HCT116 (cell line): ENCODE measurements around the gene PIBF1. TPM values are rescaled to one million over a fixed set of nuclear protein-coding genes. Genes with fewer than 3 reads are reported as not detected.
A peak's percentile ranks its signal among the peaks of the same experiment; 100 is the strongest.

Experiments
- ATAC-seq: fragments of 200-7000 bp; cut with Tn5 transposase; 2 replicates; pipeline ENCODE4 v1.9.1; 2020; ENCODE audit warnings: mild to moderate bottlenecking, moderate library complexity
- BruUV-seq: library from RNA; stranded (reverse); fragments of 400-500 nt; replicated peaks from 2 replicates; lab custom pipeline; 2021; lab: Mats Ljungman, UMichigan
- CTCF ChIA-PET: fragments of 300-600 bp; sonication (Branson Sonifier 250); formaldehyde crosslinking; loops from one replicate; lab custom pipeline; 2021; ENCODE audit warnings: antibody characterized with exemption; lab: Charles Lee
- POLR2A ChIA-PET: fragments of 300-600, 350-600 bp; sonication (Branson Sonifier 250); formaldehyde crosslinking; loops from one replicate; lab custom pipeline; 2021; ENCODE audit warnings: antibody characterized with exemption; lab: Charles Lee
- RAD21 ChIA-PET, 2 experiments: fragments of 300-600 bp; sonication (Branson Sonifier 250); formaldehyde crosslinking; loops; one replicate each; lab custom pipeline; 2023; ENCODE audit warnings: low total read pairs in 2 of 2; ENCODE audit not compliant: uncharacterized antibody in 2 of 2, unreplicated experiment in 2 of 2, low non-redundant PET in 1 of 2; lab: Charles Lee
- DNase-seq: peaks from one replicate; pipeline ENCODE4 v3.0.0-alpha.2; 2010; ENCODE audit warnings: low read depth, low spot score
- H2AFZ ChIP-seq: fragments of 200-600 bp; shearing (Covaris generic), sonication (generic); 2 replicates; pipeline ENCODE4 v1.6.1; 2017; ENCODE audit warnings: low read depth, mixed run types, mixed read lengths, antibody characterized with exemption, low read length; ENCODE audit not compliant: poor library complexity, severe bottlenecking
- H3K27ac ChIP-seq: 2 replicates; pipeline ENCODE4 v1.5.1; 2012; ENCODE audit warnings: low read depth, low read length
- H3K27me3 ChIP-seq: fragments of 200-600 bp; sonication (generic); 2 replicates; pipeline ENCODE4 v1.6.1; 2016; ENCODE audit warnings: mixed run types, low read length, mixed read lengths; ENCODE audit not compliant: insufficient read depth
- H3K36me3 ChIP-seq, 2 experiments: fragments of 200-500 bp in 1 of 2; fragments of 200-600 bp in 1 of 2; sonication (Bioruptor generic) in 1 of 2; sonication (generic) in 1 of 2; 2 replicates each; pipeline versions ENCODE4 v1.5.1 to v1.6.1; 2014 to 2016; ENCODE audit warnings: low read length in 2 of 2, inconsistent platforms in 1 of 2, mixed read lengths in 1 of 2, mixed run types in 1 of 2; ENCODE audit not compliant: insufficient read depth in 2 of 2, control insufficient read depth in 1 of 2
- H3K4me1 ChIP-seq, 2 experiments: fragments of 200-600 bp in 1 of 2; sonication (generic) in 1 of 2; 2 replicates each; pipeline versions ENCODE4 v1.5.1 to v1.6.1; 2012 to 2017; ENCODE audit warnings: low read length in 2 of 2, inconsistent platforms in 1 of 2, mild to moderate bottlenecking in 1 of 2, mixed read lengths in 1 of 2, mixed run types in 1 of 2, moderate library complexity in 1 of 2; ENCODE audit not compliant: insufficient read depth in 2 of 2, control insufficient read depth in 1 of 2
- H3K4me2 ChIP-seq: fragments of 200-600 bp; sonication (generic); 2 replicates; pipeline ENCODE4 v1.6.1; 2017; ENCODE audit warnings: mixed run types, low read length, mixed read lengths
- H3K4me3 ChIP-seq, 2 experiments: fragments of 200-600 bp in 1 of 2; sonication (generic) in 1 of 2; replicated peaks in 1 of 2; 2 replicates each; pipeline ENCODE4 v1.5.1; 2011 to 2016; ENCODE audit warnings: low read length in 2 of 2, control low read depth in 1 of 2, low read depth in 1 of 2, mild to moderate bottlenecking in 1 of 2, mixed read lengths in 1 of 2, mixed run types in 1 of 2
- H3K79me2 ChIP-seq: fragments of 200-600 bp; sonication (generic); 2 replicates; pipeline ENCODE4 v1.6.1; 2017; ENCODE audit warnings: mild to moderate bottlenecking, mixed run types, low read length, moderate library complexity, mixed read lengths; ENCODE audit not compliant: insufficient read depth
- H3K9ac ChIP-seq: fragments of 200-600 bp; sonication (generic); 2 replicates; pipeline ENCODE4 v1.6.1; 2016; ENCODE audit warnings: low read length, mixed read lengths
- H3K9me2 ChIP-seq: fragments of 200-600 bp; sonication (generic), shearing (Covaris generic); 2 replicates; pipeline ENCODE4 v1.6.1; 2017; ENCODE audit warnings: mixed run types, mild to moderate bottlenecking, moderate library complexity; ENCODE audit not compliant: insufficient read depth
- H3K9me3 ChIP-seq, 2 experiments: fragments of 200-500 bp in 1 of 2; fragments of 200-600 bp in 1 of 2; sonication (Bioruptor generic) in 1 of 2; sonication (generic) in 1 of 2; 2 replicates each; pipeline ENCODE4 v1.6.1; 2014 to 2017; ENCODE audit warnings: low read length in 2 of 2, mixed read lengths in 2 of 2, inconsistent platforms in 1 of 2, low read depth in 1 of 2, mild to moderate bottlenecking in 1 of 2, mixed run types in 1 of 2, moderate library complexity in 1 of 2; ENCODE audit not compliant: control insufficient read depth in 1 of 2, insufficient read depth in 1 of 2
- H4K20me1 ChIP-seq: fragments of 200-600 bp; sonication (generic), shearing (Covaris generic); 2 replicates; pipeline ENCODE4 v1.6.1; 2017; ENCODE audit warnings: mixed run types, mild to moderate bottlenecking, moderate library complexity; ENCODE audit not compliant: insufficient read depth
- ATF3 ChIP-seq: IDR thresholded peaks from 2 replicates; pipeline ENCODE4 v1.6.1; 2012
- CBX3 ChIP-seq: IDR thresholded peaks from 2 replicates; pipeline ENCODE4 v1.6.1; 2012; ENCODE audit warnings: low read depth
- CEBPB ChIP-seq: IDR thresholded peaks from 2 replicates; pipeline ENCODE4 v1.6.1; 2012; ENCODE audit warnings: low read depth
- EGR1 ChIP-seq: IDR thresholded peaks from 2 replicates; pipeline ENCODE4 v1.6.1; 2012; ENCODE audit warnings: low read depth
- ELF1 ChIP-seq: IDR thresholded peaks from 2 replicates; pipeline ENCODE4 v1.6.1; 2012; ENCODE audit warnings: low read depth, borderline replicate concordance
- EZH2phosphoT487 ChIP-seq: fragments of 200-600 bp; IDR thresholded peaks from 2 replicates; pipeline ENCODE4 v1.6.1; 2018; ENCODE audit warnings: antibody characterized with exemption, borderline replicate concordance
- JUND ChIP-seq: IDR thresholded peaks from 2 replicates; pipeline ENCODE4 v1.6.1; 2012
- POLR2A ChIP-seq: IDR thresholded peaks from 2 replicates; pipeline ENCODE4 v1.7.0; 2011; ENCODE audit warnings: borderline replicate concordance; ENCODE audit not compliant: insufficient read depth, insufficient read length; ENCODE audit errors: extremely low read depth
- RAD21 ChIP-seq: IDR thresholded peaks from 2 replicates; pipeline ENCODE4 v1.6.1; 2012; ENCODE audit warnings: low read depth, mild to moderate bottlenecking
- REST ChIP-seq: IDR thresholded peaks from 2 replicates; pipeline ENCODE4 v1.6.1; 2012; ENCODE audit warnings: low read depth
- SRF ChIP-seq: IDR thresholded peaks from 2 replicates; pipeline ENCODE4 v1.6.1; 2012; ENCODE audit warnings: low read depth
- TCF7L2 ChIP-seq: IDR thresholded peaks from 2 replicates; pipeline ENCODE4 v1.7.0; 2011; ENCODE audit warnings: borderline replicate concordance, inconsistent platforms; ENCODE audit not compliant: insufficient read depth, insufficient read length; ENCODE audit errors: extremely low read depth
- YY1 ChIP-seq: IDR thresholded peaks from 2 replicates; pipeline ENCODE4 v1.6.1; 2011; ENCODE audit warnings: low read length, low read depth, moderate library complexity, mild to moderate bottlenecking; ENCODE audit not compliant: insufficient replicate concordance; ENCODE audit errors: extremely low read depth
- ZBTB33 ChIP-seq: IDR thresholded peaks from 2 replicates; pipeline ENCODE4 v1.6.1; 2011; ENCODE audit warnings: mild to moderate bottlenecking, low read length, moderate library complexity; ENCODE audit not compliant: insufficient replicate concordance; ENCODE audit errors: extremely low read depth
- ZFX ChIP-seq: fragments of 450-650 bp; IDR thresholded peaks from 2 replicates; pipeline ENCODE4 v1.6.1; 2017
- intact Hi-C: fragments of 100-400 bp; cut with micrococcal nuclease; formaldehyde crosslinking; loops from 2 replicates; pipeline ENCODE4 v1.10.0; 2022
- total RNA-seq: library from RNA; stranded (reverse); gene quantifications from one replicate; pipeline ENCODE4 v1.2.1, GENCODE V29; 2021; ENCODE audit not compliant: unreplicated experiment

PIBF1 gene
- total RNA-seq, 1 experiment from 2014 or later: 21.1 TPM

- ATAC-seq (peak; percentile 25; the same call in 1 of the 2 replicates), DNase-seq (no peak)
- no peak overlapping the region for H3K4me2 ChIP-seq
- no peaks in the 10 kb centered on the region for H3K27me3 ChIP-seq
- no peaks in the 10 kb centered on the region for H4K20me1 ChIP-seq
- ChIA-PET POLR2A (no interaction called here), CTCF (no interaction called here), RAD21 (no interaction called here)
- H3K36me3 ChIP-seq: peaks cover 2 to 4% of the 10 kb centered on the region in 2 experiments; a peak in 1 of 4 replicates
- H3K9me2 ChIP-seq: no peaks in the 10 kb centered on the region
- intact Hi-C loops: no loop called here
- H2AFZ ChIP-seq: no peak overlapping the region
- no peaks in the 10 kb centered on the region for H3K4me1 ChIP-seq
- no peak overlapping the region for H3K27ac ChIP-seq
- H3K9me3 ChIP-seq: no peaks in the 10 kb centered on the region
- BruUV-seq: no TSS peak
- no peak for TF ChIP-seq TCF7L2
- TF ChIP-seq CEBPB: no peak
- H3K9ac ChIP-seq: no peak overlapping the region
- no peak overlapping the region for H3K4me3 ChIP-seq
- H3K79me2 ChIP-seq: no peaks in the 10 kb centered on the region
These were observed 69.2 kb downstream of the PIBF1 start for GRCh38 chr13:72850959-72851677.

- no TSS peak for BruUV-seq
- H3K79me2 ChIP-seq: no peaks in the 10 kb centered on the region
- no peak overlapping the region for H3K9ac ChIP-seq
- no peaks in the 10 kb centered on the region for H3K4me1 ChIP-seq
- no peak for DNase-seq
- H3K4me3 ChIP-seq: no peak overlapping the region
- no peaks in the 10 kb centered on the region for H3K9me2 ChIP-seq
- H4K20me1 ChIP-seq: no peaks in the 10 kb centered on the region
- no peak overlapping the region for H3K4me2 ChIP-seq
- H2AFZ ChIP-seq: no peak overlapping the region
- peaks cover 2 to 4% of the 10 kb centered on the region in 2 experiments; a peak in 1 of 4 replicates for H3K36me3 ChIP-seq
- H3K27me3 ChIP-seq: no peaks in the 10 kb centered on the region
- H3K27ac ChIP-seq: no peak overlapping the region
- ChIA-PET RAD21 (no interaction called here), CTCF (no interaction called here), POLR2A (no interaction called here)
- intact Hi-C loops: no loop called here
- no peaks in the 10 kb centered on the region for H3K9me3 ChIP-seq
- ATAC-seq: no peak
- TF ChIP-seq YY1: no peak
- TF ChIP-seq CBX3: no peak
- TF ChIP-seq ATF3: no peak
- no peak for TF ChIP-seq SRF
- no peak for TF ChIP-seq EZH2phosphoT487
- TF ChIP-seq RAD21: no peak
- TF ChIP-seq POLR2A: no peak
- no peak for TF ChIP-seq ZFX
- no peak for TF ChIP-seq CEBPB
- TF ChIP-seq ZBTB33: no peak
- no peak for TF ChIP-seq EGR1
- no peak for TF ChIP-seq JUND
- no peak for TF ChIP-seq ELF1
- TF ChIP-seq REST: no peak
- no peak for TF ChIP-seq TCF7L2
These were observed 69.7 kb downstream of the PIBF1 start for GRCh38 chr13:72851678-72852014.
